Adrenal gland (tissue), 5 donors: ENCODE results near the gene TLCD2.

ENCODE experiments used
- CTCF ChIP-seq, 6 experiments: fragments of 450-650 bp in 4 of 6; fragments of 200-600 bp in 2 of 6; sonication (generic) in 1 of 6; IDR thresholded peaks; 1 replicate in 5 of 6; 2 replicates in 1 of 6; pipeline versions ENCODE4 v1.5.1 to v1.8.0; 2016 to 2021; ENCODE audit warnings: antibody characterized with exemption in 6 of 6, mild to moderate bottlenecking in 2 of 6, moderate library complexity in 1 of 6
- POLR2A ChIP-seq, 2 donors: fragments of 450-650 bp; IDR thresholded peaks; one replicate each; pipeline ENCODE4 v1.6.1; 2017; ENCODE audit warnings: antibody characterized with exemption in 2 of 2, mild to moderate bottlenecking in 2 of 2, moderate library complexity in 1 of 2
- donor health status: DM: no; HTN: no; CAD: no.

GRCh38 chr17:1712271-1712670 lies 2.1 kb upstream of the TLCD2 start:
- TF ChIP-seq POLR2A (IDR thresholded peaks at IDR 0.05) (no peak), CTCF (IDR thresholded peaks at IDR 0.05) (no peak)
